ENCODE measurements around the gene SMPD4. TPM values are rescaled to one million over a fixed set of nuclear protein-coding genes. Genes with fewer than 3 reads are reported as not detected.
A peak's percentile ranks its signal among the peaks of the same experiment; 100 is the strongest.
"Not testable (repeated sequence)": the region's sequence is repeated elsewhere in the genome, so short reads cannot be mapped to it uniquely, and the experiment has no call there.

Gene SMPD4, protein sequence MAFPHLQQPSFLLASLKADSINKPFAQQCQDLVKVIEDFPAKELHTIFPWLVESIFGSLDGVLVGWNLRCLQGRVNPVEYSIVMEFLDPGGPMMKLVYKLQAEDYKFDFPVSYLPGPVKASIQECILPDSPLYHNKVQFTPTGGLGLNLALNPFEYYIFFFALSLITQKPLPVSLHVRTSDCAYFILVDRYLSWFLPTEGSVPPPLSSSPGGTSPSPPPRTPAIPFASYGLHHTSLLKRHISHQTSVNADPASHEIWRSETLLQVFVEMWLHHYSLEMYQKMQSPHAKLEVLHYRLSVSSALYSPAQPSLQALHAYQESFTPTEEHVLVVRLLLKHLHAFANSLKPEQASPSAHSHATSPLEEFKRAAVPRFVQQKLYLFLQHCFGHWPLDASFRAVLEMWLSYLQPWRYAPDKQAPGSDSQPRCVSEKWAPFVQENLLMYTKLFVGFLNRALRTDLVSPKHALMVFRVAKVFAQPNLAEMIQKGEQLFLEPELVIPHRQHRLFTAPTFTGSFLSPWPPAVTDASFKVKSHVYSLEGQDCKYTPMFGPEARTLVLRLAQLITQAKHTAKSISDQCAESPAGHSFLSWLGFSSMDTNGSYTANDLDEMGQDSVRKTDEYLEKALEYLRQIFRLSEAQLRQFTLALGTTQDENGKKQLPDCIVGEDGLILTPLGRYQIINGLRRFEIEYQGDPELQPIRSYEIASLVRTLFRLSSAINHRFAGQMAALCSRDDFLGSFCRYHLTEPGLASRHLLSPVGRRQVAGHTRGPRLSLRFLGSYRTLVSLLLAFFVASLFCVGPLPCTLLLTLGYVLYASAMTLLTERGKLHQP
- total RNA-seq (10 to 100 TPM; 24.7 to 53.2 (median 39.5) TPM), polyA plus RNA-seq (10 to 100 TPM; 28.8 to 32.1 TPM)
- long read RNA-seq, donor 1, full-length matches to known transcripts, result 7 of 74 reads
- long read RNA-seq, donor 1, partial matches to known transcripts, result 54 of 74 reads
- long read RNA-seq, donor 1, other reads (novel, unspliced or antisense), result 13 of 74 reads
- long read RNA-seq, donor 2, full-length matches to known transcripts, result 15 of 714 reads
- long read RNA-seq, donor 2, partial matches to known transcripts, result 624 of 714 reads
- long read RNA-seq, donor 2, other reads (novel, unspliced or antisense), result 75 of 714 reads
- long read RNA-seq, donor 3, full-length matches to known transcripts, result 21 of 77 reads
- long read RNA-seq, donor 3, partial matches to known transcripts, result 37 of 77 reads
- long read RNA-seq, donor 3, other reads (novel, unspliced or antisense), result 19 of 77 reads

DNA sequence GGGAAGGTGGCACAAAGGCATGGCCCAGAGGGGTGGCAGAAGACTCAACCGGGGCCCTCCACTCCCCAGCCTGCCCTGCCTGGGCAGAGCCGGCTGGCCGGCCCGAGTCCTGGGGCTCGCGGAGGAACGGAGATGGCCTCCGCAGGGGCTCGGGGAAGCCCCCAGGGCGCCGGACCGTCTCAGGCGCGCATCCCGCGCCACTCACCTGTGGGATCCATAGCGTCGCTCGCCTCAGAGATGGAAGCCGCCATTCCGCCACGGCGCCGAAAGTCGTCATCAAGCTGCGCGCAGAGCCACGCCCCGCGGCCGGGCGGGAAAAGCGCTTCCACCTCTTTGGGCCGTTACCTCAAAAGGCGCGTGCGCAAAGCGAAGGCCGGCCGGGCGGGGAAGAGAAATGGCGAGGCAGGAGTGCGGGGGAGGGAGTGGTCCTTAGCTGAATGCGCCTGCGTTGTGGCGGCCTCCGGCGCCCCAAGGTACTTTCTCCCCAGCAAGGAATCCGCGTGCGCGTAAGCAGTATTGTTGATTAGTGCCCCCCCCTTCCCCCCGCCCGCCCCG lies at the start of gene SMPD4:
Gene SMPD4, minus strand, starts transcription at position 278 of the 555 bp plus-strand sequence. CDS start 5,010 bp downstream, outside the sequence.
- intact Hi-C loops (cut with DNase I), result loop anchor here (5.0 to 10.0 kb wide), 4 partner anchors 151 to 163 kb away; partner anchors contain the start of gene IMP4 (in 2 of the 4)
- peak within 1 kb of the TSS; percentile 96 for H3K4me3 ChIP-seq
- peak within 1 kb of the TSS; percentile 87 to 91 for H3K27ac ChIP-seq
- DNase-seq, result peak; percentile 98 to 99 (median 98)
- no peaks in the 10 kb centered on the region for H3K36me3 ChIP-seq
- H3K27me3 ChIP-seq, result no peaks in the 10 kb centered on the region
- WGBS, 3 donors, result 0% methylated on average over 52 to 55 of the region's 55 CpGs
- no peak for TF ChIP-seq EP300 (IDR thresholded peaks at IDR 0.05)
- TF ChIP-seq POLR2A (IDR thresholded peaks at IDR 0.05), result peak; percentile 26
- TF ChIP-seq, protein P1, sequence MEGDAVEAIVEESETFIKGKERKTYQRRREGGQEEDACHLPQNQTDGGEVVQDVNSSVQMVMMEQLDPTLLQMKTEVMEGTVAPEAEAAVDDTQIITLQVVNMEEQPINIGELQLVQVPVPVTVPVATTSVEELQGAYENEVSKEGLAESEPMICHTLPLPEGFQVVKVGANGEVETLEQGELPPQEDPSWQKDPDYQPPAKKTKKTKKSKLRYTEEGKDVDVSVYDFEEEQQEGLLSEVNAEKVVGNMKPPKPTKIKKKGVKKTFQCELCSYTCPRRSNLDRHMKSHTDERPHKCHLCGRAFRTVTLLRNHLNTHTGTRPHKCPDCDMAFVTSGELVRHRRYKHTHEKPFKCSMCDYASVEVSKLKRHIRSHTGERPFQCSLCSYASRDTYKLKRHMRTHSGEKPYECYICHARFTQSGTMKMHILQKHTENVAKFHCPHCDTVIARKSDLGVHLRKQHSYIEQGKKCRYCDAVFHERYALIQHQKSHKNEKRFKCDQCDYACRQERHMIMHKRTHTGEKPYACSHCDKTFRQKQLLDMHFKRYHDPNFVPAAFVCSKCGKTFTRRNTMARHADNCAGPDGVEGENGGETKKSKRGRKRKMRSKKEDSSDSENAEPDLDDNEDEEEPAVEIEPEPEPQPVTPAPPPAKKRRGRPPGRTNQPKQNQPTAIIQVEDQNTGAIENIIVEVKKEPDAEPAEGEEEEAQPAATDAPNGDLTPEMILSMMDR (IDR thresholded peaks at IDR 0.05), result no peak
- H3K9me3 ChIP-seq, result no peaks in the 10 kb centered on the region
- peaks cover 7% of the 10 kb centered on the region for H3K4me1 ChIP-seq (ENCODE audit: insufficient read depth)

DNA sequence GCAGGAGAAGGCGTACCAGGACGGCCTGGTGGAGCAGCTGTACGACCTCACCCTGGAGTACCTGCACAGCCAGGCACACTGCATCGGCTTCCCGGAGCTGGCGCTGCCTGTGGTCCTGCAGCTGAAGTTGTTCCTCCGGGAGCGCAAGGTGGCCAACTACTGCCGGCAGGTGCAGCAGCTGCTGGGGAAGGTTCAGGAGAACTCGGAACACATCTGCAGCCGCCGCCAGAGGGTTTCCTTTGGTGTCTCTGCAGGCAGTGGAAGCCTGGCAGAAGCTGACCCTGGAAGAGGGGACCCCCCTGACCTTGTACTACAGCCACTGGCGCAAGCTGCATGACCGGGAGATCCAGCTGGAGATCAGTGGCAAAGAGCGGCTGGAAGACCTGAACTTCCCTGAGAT lies 49.5 kb upstream of the SMPD4 start:
- H3K27me3 ChIP-seq; H3K4me1 ChIP-seq (ENCODE audit: insufficient read depth); DNase-seq; intact Hi-C loops (cut with DNase I); H3K9me3 ChIP-seq; H3K4me3 ChIP-seq; H3K36me3 ChIP-seq; H3K27ac ChIP-seq: not testable (repeated sequence)
- 89 to 95% (median 93%) methylated on average over 15 of the region's 15 CpGs for WGBS, 3 donors

DNA sequence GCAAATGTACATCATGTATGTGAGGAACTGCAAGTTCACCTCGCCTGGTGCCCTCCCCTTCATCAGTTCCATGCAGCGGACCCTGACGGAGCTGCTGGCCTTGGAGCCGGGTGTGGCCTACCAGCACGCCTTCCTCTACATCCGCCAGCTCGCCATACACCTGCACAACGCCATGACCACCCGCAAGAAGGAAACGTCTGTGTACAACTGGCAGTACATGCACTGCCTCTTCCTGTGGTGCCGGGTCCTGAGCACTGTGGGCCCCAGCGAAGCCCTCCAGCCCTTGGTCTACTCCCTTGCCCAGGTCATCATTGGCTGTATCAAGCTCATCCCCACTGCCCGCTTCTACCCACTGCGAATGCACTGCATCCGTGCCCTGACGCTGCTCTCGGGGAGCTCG lies 49.0 kb upstream of the SMPD4 start:
- H3K36me3 ChIP-seq; H3K27ac ChIP-seq; H3K4me3 ChIP-seq; H3K27me3 ChIP-seq; H3K9me3 ChIP-seq; H3K4me1 ChIP-seq (ENCODE audit: insufficient read depth); intact Hi-C loops (cut with DNase I); DNase-seq: not testable (repeated sequence)
- 95 to 96% (median 96%) methylated on average over 14 to 18 of the region's 18 CpGs for WGBS, 3 donors

DNA sequence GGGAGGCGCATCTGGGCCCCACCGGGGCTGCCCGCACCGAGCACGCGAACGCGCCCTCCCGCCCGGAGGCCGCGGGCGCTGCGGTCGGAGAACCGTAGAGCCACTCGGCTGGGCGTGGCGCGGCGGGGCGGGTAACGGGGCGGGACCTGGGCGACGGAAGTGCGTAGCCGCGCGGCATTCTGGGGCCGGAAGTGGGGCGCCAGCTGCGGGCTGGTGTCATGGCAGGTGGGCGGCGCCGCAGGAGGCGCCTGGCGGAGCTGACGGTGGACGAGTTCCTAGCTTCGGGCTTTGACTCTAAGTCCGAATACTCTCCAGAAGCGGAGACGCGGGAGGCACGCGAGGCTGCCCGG lies 47.7 kb upstream of the SMPD4 start:
- H3K4me3 ChIP-seq; H3K36me3 ChIP-seq; H3K4me1 ChIP-seq (ENCODE audit: insufficient read depth); H3K27ac ChIP-seq; H3K27me3 ChIP-seq; H3K9me3 ChIP-seq; intact Hi-C loops (cut with DNase I): not testable (repeated sequence)
- peak in 4 of 5 donors; percentile 50 to 77 (median 64) for DNase-seq
- WGBS, 3 donors, result 39 to 64% (median 41%) methylated on average over 44 to 48 of the region's 48 CpGs

DNA sequence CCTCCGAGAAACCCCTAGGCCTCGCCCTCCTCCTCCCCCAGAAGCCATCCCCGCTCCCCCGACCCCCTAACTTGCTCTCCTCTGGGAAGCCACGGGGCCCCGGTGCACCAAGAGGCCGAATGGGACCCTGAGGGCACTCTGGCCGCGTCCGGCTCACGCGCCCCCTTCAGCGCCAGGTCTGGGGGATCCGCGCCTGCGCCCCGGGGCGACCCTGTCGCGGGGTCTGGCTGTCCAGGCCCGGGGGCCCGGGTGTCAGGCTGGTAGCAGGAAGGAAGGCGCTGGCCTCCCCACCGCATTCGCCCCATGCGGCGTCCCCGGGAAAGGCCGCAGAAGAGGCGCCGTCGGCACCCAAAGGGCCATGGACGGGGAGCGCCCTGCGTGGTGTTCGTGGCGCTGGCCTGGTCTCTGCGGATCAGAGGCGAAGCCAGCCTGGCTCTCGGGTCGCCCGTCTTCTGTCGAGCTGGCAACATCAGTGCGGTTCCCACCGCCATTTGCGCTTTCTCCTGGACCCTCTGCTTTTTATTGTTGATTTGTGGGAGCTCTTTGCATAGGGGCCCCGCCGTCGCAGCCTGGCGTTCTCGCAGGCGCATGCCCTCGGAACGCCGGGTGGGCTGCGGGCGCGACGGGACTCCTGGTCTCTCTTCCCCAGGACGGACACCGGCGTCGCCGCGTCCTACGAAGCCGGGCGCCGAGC lies 47.2 kb upstream of the SMPD4 start:
- H3K27me3 ChIP-seq, H3K4me3 ChIP-seq: not testable (repeated sequence)

DNA sequence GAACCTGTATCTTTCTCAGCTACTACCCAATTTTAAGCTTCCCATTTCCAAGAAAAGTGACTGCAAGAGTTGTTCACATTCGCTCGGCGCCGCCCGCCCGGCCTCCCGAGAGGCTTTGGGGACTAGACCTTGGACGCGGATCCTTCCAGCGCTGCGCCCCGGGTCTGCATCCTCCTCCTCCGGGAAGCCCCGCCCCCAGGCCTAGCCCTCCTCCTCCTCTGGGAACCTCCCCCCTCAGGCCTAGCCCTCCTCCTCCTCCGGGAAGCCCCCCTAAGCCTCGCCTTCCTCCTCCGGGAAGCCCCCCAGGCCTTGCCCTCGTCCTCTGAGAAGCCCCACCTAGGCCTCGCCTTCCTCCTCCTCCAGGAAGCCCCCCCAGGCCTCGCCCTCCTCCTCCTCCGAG lies 46.6 kb upstream of the SMPD4 start:
- intact Hi-C loops (cut with DNase I); H3K27ac ChIP-seq; H3K36me3 ChIP-seq; H3K4me1 ChIP-seq (ENCODE audit: insufficient read depth); H3K9me3 ChIP-seq; DNase-seq; H3K27me3 ChIP-seq; H3K4me3 ChIP-seq: not testable (repeated sequence)
- 91 to 95% (median 94%) methylated on average over 20 to 21 of the region's 21 CpGs for WGBS, 3 donors

More for the DNA sequence above, 47.2 kb upstream of the SMPD4 start:
- 78 to 89% (median 82%) methylated on average over 47 to 69 of the region's 69 CpGs for WGBS, 3 donors
- H3K9me3 ChIP-seq; intact Hi-C loops (cut with DNase I); H3K36me3 ChIP-seq; H3K27ac ChIP-seq; H3K4me1 ChIP-seq (ENCODE audit: insufficient read depth); DNase-seq: not testable (repeated sequence)

DNA sequence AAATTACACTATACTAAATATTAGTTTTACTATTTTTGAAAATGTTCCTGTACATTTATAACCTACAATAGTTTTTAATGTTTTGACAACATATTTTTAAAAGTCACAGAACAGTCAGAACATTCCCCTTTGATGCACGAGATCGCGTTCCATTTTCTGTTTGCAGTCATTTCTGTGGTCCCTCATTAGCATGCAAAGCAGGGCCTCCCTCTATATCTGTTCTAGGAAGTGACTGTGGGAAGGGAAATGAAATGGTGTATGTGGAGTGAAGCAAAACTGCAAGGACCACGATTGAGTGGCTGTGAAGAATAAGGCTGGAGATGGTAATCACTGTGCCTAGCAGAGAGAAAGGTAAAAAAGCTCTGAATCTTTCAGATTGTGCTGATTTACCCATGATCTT lies 41.1 kb upstream of the SMPD4 start:
- H3K27ac ChIP-seq; DNase-seq; H3K36me3 ChIP-seq; H3K27me3 ChIP-seq; H3K9me3 ChIP-seq; intact Hi-C loops (cut with DNase I); H3K4me1 ChIP-seq (ENCODE audit: insufficient read depth); H3K4me3 ChIP-seq: not testable (repeated sequence)
- WGBS, 3 donors, result 48 to 68% (median 58%) methylated on average over 4 of the region's 4 CpGs

DNA sequence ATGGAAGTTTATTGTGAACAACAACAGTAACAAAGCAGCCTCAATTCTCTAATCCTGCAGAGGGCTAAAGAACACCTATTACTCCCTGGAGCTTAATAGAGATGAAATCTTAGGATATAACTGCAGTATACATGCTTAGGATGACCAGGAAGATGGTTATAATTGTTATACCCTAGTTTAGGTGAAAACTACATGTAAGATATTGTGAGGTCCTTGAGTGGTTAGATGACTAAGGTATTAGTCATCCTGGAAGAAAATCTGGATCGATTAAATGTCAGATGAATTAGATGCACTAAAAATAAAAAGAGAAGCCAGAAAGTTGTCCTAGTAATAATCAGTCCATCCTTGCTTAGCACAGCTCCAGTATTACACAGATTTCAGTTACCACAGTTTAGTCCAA lies 39.1 kb upstream of the SMPD4 start:
- intact Hi-C loops (cut with DNase I); H3K36me3 ChIP-seq; H3K9me3 ChIP-seq; H3K4me3 ChIP-seq; H3K27me3 ChIP-seq; H3K27ac ChIP-seq; DNase-seq; H3K4me1 ChIP-seq (ENCODE audit: insufficient read depth): not testable (repeated sequence)
- WGBS, 3 donors, result 46 to 50% (median 50%) methylated on average over 1 of the region's 1 CpG

DNA sequence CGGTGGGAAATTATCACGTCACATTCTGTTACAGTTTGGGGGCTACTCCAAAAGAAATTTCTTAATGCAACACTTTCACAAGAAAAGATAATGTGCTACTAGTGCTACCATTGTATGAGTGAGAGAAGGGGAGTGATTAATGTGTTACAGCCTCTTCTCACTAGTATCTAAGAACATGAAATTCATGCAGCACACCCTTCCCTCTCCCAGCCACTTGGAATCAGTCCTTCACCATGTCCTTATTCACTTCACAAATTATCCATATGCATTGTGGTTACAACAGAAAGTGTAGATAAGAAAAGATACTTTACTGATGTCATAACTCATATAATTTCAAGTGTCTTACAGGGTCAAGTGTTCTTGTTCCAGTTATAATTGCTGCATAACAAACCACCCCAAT lies 37.7 kb upstream of the SMPD4 start:
- intact Hi-C loops (cut with DNase I); H3K9me3 ChIP-seq; DNase-seq; H3K27ac ChIP-seq; H3K4me3 ChIP-seq; H3K36me3 ChIP-seq; H3K4me1 ChIP-seq (ENCODE audit: insufficient read depth); H3K27me3 ChIP-seq: not testable (repeated sequence)
- 62 to 83% (median 77%) methylated on average over 2 of the region's 2 CpGs for WGBS, 3 donors
